Measurements from ENCODE around the gene MYO18B. TPM values are rescaled to one million over a fixed set of nuclear protein-coding genes. Genes with fewer than 3 reads are reported as not detected.

The MYO18B gene
- total RNA-seq, 1 donor from 2014 or later: 0.07 TPM

GRCh38 chr22:25795478-25795877 lies 53.5 kb downstream of the MYO18B start:
- Mint-ChIP-seq H3K9me3 (ENCODE audit: unreplicated experiment) (no peaks in the 10 kb centered on the region), H3K4me1 (ENCODE audit: low read depth, unreplicated experiment) (no peaks in the 10 kb centered on the region), H3K27ac (ENCODE audit: unreplicated experiment) (no peak overlapping the region), H3K27me3 (ENCODE audit: low read depth, unreplicated experiment) (peaks cover 32% of the 10 kb centered on the region), H3K4me3 (ENCODE audit: unreplicated experiment) (no peak overlapping the region), H3K36me3 (ENCODE audit: low read depth, unreplicated experiment) (no peaks in the 10 kb centered on the region)
- no peaks in the 10 kb centered on the region for H3K27me3 ChIP-seq (ENCODE audit: insufficient read depth, low read length)
- H4K20me1 ChIP-seq (ENCODE audit: insufficient read depth, low read length): no peaks in the 10 kb centered on the region
- no peaks in the 10 kb centered on the region for H3K9me3 ChIP-seq (ENCODE audit: insufficient read depth, low read depth, low read length)
- no peak overlapping the region for H3K4me3 ChIP-seq (ENCODE audit: insufficient read depth, low read depth, low read length)
- H3K9ac ChIP-seq (ENCODE audit: low read length): no peak overlapping the region
- no peaks in the 10 kb centered on the region for H3K36me3 ChIP-seq (ENCODE audit: insufficient read depth, low read length)
- H3K79me2 ChIP-seq (ENCODE audit: insufficient read depth, low read length): no peaks in the 10 kb centered on the region
- no peak overlapping the region for H2AFZ ChIP-seq (ENCODE audit: low read depth, low read length)
- no peak overlapping the region for H3K4me2 ChIP-seq (ENCODE audit: low read length)
- no peak overlapping the region for H3K27ac ChIP-seq (ENCODE audit: low read depth, low read length)
- no peak for TF ChIP-seq CTCF (IDR thresholded peaks at IDR 0.05; ENCODE audit: insufficient read depth, low read depth, low read length)
- no peak for TF ChIP-seq EZH2 (IDR thresholded peaks at IDR 0.05; ENCODE audit: insufficient read depth, low read length)
- FAIRE-seq (no peak), DNase-seq (ENCODE audit: low read depth) (no peak)
- H3K4me1 ChIP-seq (ENCODE audit: insufficient read depth, low read length): no peaks in the 10 kb centered on the region

- H3K27me3 Mint-ChIP-seq (ENCODE audit: low read depth, unreplicated experiment): peaks cover 32% of the 10 kb centered on the region
Measured at GRCh38 chr22:25797498-25798290, 55.7 kb downstream of the MYO18B start.

More at GRCh38 chr22:25797498-25798290, 55.7 kb downstream of the MYO18B start:
- H3K27ac ChIP-seq (ENCODE audit: low read depth, low read length): no peak overlapping the region
- H3K36me3 ChIP-seq (ENCODE audit: insufficient read depth, low read length): no peaks in the 10 kb centered on the region
- no peaks in the 10 kb centered on the region for H4K20me1 ChIP-seq (ENCODE audit: insufficient read depth, low read length)
- H2AFZ ChIP-seq (ENCODE audit: low read depth, low read length): no peak overlapping the region
- H3K4me3 Mint-ChIP-seq (ENCODE audit: unreplicated experiment): no peak overlapping the region
- no peak overlapping the region for H3K4me3 ChIP-seq (ENCODE audit: insufficient read depth, low read depth, low read length)
- no peaks in the 10 kb centered on the region for H3K79me2 ChIP-seq (ENCODE audit: insufficient read depth, low read length)
- H3K36me3 Mint-ChIP-seq (ENCODE audit: low read depth, unreplicated experiment): no peaks in the 10 kb centered on the region
- no peak overlapping the region for H3K4me2 ChIP-seq (ENCODE audit: low read length)
- DNase-seq (ENCODE audit: low read depth) (no peak), FAIRE-seq (no peak)
- H3K4me1 ChIP-seq (ENCODE audit: insufficient read depth, low read length): no peaks in the 10 kb centered on the region
- TF ChIP-seq EZH2 (IDR thresholded peaks at IDR 0.05; ENCODE audit: insufficient read depth, low read length): no peak
- no peak for TF ChIP-seq CTCF (IDR thresholded peaks at IDR 0.05; ENCODE audit: insufficient read depth, low read depth, low read length)
- H3K4me1 Mint-ChIP-seq (ENCODE audit: low read depth, unreplicated experiment): no peaks in the 10 kb centered on the region
- H3K27me3 ChIP-seq (ENCODE audit: insufficient read depth, low read length): no peaks in the 10 kb centered on the region
- H3K9ac ChIP-seq (ENCODE audit: low read length): no peak overlapping the region
- no peaks in the 10 kb centered on the region for H3K9me3 Mint-ChIP-seq (ENCODE audit: unreplicated experiment)
- H3K27ac Mint-ChIP-seq (ENCODE audit: unreplicated experiment): no peak overlapping the region
- H3K9me3 ChIP-seq (ENCODE audit: insufficient read depth, low read depth, low read length): no peaks in the 10 kb centered on the region

Measured in astrocyte (in vitro differentiated cells and primary cell).